22Rv1 (cell line): ENCODE measurements around the gene LRRC61.

Experiments
- ZFX ChIP-seq: fragments of 450-650 bp; IDR thresholded peaks from 2 replicates; pipeline ENCODE4 v1.6.1; 2017; ENCODE audit warnings: antibody characterized with exemption, borderline replicate concordance
- TF ChIP-seq, protein P1 (sequence below): fragments of 450-650 bp; IDR thresholded peaks from 2 replicates; pipeline ENCODE4 v1.5.1; 2017; ENCODE audit warnings: mild to moderate bottlenecking

DNA sequence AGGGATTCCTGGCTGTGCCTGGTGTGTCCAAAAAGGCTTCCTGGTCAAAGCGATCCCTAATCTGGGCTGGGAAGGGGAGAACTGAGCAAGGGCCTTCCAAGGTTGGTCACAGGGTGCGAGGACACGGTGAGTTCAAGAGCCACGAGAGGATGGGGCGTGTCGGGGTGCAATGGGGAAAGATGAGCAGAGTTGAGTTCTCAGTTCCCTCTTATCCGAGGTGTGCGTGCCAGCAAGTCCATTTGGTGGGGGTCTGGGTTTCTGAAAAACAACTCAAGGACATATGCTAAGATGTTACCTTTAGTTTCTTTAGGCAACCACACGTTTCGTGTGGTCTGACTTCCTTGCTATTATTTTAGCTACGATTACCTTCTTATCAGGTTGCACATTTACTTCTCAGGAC, 57.3 kb downstream of the LRRC61 start:
- TF ChIP-seq, protein P1, sequence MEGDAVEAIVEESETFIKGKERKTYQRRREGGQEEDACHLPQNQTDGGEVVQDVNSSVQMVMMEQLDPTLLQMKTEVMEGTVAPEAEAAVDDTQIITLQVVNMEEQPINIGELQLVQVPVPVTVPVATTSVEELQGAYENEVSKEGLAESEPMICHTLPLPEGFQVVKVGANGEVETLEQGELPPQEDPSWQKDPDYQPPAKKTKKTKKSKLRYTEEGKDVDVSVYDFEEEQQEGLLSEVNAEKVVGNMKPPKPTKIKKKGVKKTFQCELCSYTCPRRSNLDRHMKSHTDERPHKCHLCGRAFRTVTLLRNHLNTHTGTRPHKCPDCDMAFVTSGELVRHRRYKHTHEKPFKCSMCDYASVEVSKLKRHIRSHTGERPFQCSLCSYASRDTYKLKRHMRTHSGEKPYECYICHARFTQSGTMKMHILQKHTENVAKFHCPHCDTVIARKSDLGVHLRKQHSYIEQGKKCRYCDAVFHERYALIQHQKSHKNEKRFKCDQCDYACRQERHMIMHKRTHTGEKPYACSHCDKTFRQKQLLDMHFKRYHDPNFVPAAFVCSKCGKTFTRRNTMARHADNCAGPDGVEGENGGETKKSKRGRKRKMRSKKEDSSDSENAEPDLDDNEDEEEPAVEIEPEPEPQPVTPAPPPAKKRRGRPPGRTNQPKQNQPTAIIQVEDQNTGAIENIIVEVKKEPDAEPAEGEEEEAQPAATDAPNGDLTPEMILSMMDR, result no peak
- TF ChIP-seq ZFX, result no peak
